ENCODE measurements around the gene SCRT2. TPM values are rescaled to one million over a fixed set of nuclear protein-coding genes. Genes with fewer than 3 reads are reported as not detected.

SCRT2 gene
- polyA plus RNA-seq, 1 donor from 2014 or later, result not detected

- Mint-ChIP-seq H3K4me3 (peak overlapping the region in 1 of 4 donors; percentile 34), H3K36me3 (no peaks in the 10 kb centered on the region), H3K4me1 (peaks cover 11 to 19% (median 14%) of the 10 kb centered on the region in 3 donors), H3K27me3 (peaks cover 23% of the 10 kb centered on the region), H3K9me3 (no peaks in the 10 kb centered on the region), H3K27ac (no peak overlapping the region)
Observed at GRCh38 chr20:655726-656624, 19.6 kb downstream of the SCRT2 start.

GRCh38 chr20:654417-654750 lies 21.2 kb downstream of the SCRT2 start:
- Mint-ChIP-seq H3K9me3 (no peaks in the 10 kb centered on the region), H3K36me3 (no peaks in the 10 kb centered on the region), H3K4me3 (peak overlapping the region; percentile 73 to 93 (median 80)), H3K27ac (no peak overlapping the region), H3K4me1 (peaks cover 14 to 21% (median 19%) of the 10 kb centered on the region in 3 donors), H3K27me3 (peaks cover 11% of the 10 kb centered on the region)

- peak overlapping the region; percentile 76 to 93 (median 85) for H3K4me3 Mint-ChIP-seq
- peaks cover 14 to 21% (median 20%) of the 10 kb centered on the region in 3 donors for H3K4me1 Mint-ChIP-seq
- H3K9me3 Mint-ChIP-seq, result no peaks in the 10 kb centered on the region
- no peaks in the 10 kb centered on the region for H3K36me3 Mint-ChIP-seq
- H3K27me3 Mint-ChIP-seq, result peaks cover 7% of the 10 kb centered on the region
- H3K27ac Mint-ChIP-seq, result peak overlapping the region in 1 of 3 donors; percentile 29
Observed at GRCh38 chr20:653590-654416, 21.8 kb downstream of the SCRT2 start.

- Mint-ChIP-seq H3K9me3 (no peaks in the 10 kb centered on the region), H3K4me1 (peaks cover 14 to 21% (median 20%) of the 10 kb centered on the region in 3 donors), H3K27ac (peak within 1 kb of the TSS in 1 of 3 donors; percentile 29), H3K27me3 (peaks cover 4% of the 10 kb centered on the region), H3K4me3 (peak within 1 kb of the TSS; percentile 83 to 94 (median 88)), H3K36me3 (no peaks in the 10 kb centered on the region)
Observed at GRCh38 chr20:653110-653589, 22.5 kb downstream of the SCRT2 start, which contains the start of gene SRXN1. SRXN1 (minus strand) TSS chr20:653200; CDS start chr20:653185, 15 bp downstream.

GRCh38 chr20:652615-653109 lies 22.9 kb downstream of the SCRT2 start:
- Mint-ChIP-seq H3K9me3 (peaks cover 0 to 1% (median 0%) of the 10 kb centered on the region in 3 donors), H3K36me3 (no peaks in the 10 kb centered on the region), H3K27me3 (peaks cover 2% of the 10 kb centered on the region), H3K27ac (no peak overlapping the region), H3K4me1 (peaks cover 12 to 21% (median 20%) of the 10 kb centered on the region in 3 donors), H3K4me3 (peak overlapping the region; percentile 83 to 94 (median 88))

- peaks cover 2% of the 10 kb centered on the region for H3K27me3 Mint-ChIP-seq
- H3K9me3 Mint-ChIP-seq, result peaks cover 0 to 1% (median 0%) of the 10 kb centered on the region in 3 donors
- H3K4me1 Mint-ChIP-seq, result peaks cover 11 to 21% (median 20%) of the 10 kb centered on the region in 3 donors
- peak overlapping the region in 1 of 3 donors; percentile 5 for H3K27ac Mint-ChIP-seq
- H3K4me3 Mint-ChIP-seq, result peak overlapping the region; percentile 83 to 94 (median 88)
- no peaks in the 10 kb centered on the region for H3K36me3 Mint-ChIP-seq
Observed at GRCh38 chr20:651713-652614, 23.6 kb downstream of the SCRT2 start.

GRCh38 chr20:650954-651353 lies 24.6 kb downstream of the SCRT2 start:
- H3K27me3 Mint-ChIP-seq, result peaks cover 2% of the 10 kb centered on the region
- H3K4me1 Mint-ChIP-seq, result peaks cover 11 to 21% (median 20%) of the 10 kb centered on the region in 3 donors
- no peak overlapping the region for H3K27ac Mint-ChIP-seq

GRCh38 chr20:650281-650680 lies 25.3 kb downstream of the SCRT2 start:
- Mint-ChIP-seq H3K36me3 (no peaks in the 10 kb centered on the region), H3K27ac (no peak overlapping the region), H3K4me1 (peaks cover 11 to 25% (median 24%) of the 10 kb centered on the region in 3 donors), H3K9me3 (peaks cover 0 to 1% (median 0%) of the 10 kb centered on the region in 3 donors), H3K4me3 (peak overlapping the region in 1 of 4 donors; percentile 83), H3K27me3 (peaks cover 2% of the 10 kb centered on the region)

More at GRCh38 chr20:650954-651353, 24.6 kb downstream of the SCRT2 start:
- peaks cover 0 to 1% (median 0%) of the 10 kb centered on the region in 3 donors for H3K9me3 Mint-ChIP-seq
- H3K4me3 Mint-ChIP-seq, result peak overlapping the region; percentile 48 to 83 (median 68)
- H3K36me3 Mint-ChIP-seq, result no peaks in the 10 kb centered on the region

- Mint-ChIP-seq H3K36me3 (no peaks in the 10 kb centered on the region), H3K27me3 (peaks cover 11% of the 10 kb centered on the region), H3K4me3 (no peak overlapping the region), H3K4me1 (peaks cover 6 to 22% (median 17%) of the 10 kb centered on the region in 3 donors), H3K9me3 (peaks cover 0 to 1% (median 0%) of the 10 kb centered on the region in 3 donors), H3K27ac (no peak overlapping the region)
Observed at GRCh38 chr20:647479-648019, 28.1 kb downstream of the SCRT2 start.

GRCh38 chr20:646868-647233 lies 28.8 kb downstream of the SCRT2 start:
- Mint-ChIP-seq H3K36me3 (no peaks in the 10 kb centered on the region), H3K27ac (no peak overlapping the region), H3K4me1 (peaks cover 6 to 15% (median 12%) of the 10 kb centered on the region in 3 donors), H3K9me3 (peaks cover 0 to 1% (median 0%) of the 10 kb centered on the region in 3 donors), H3K4me3 (no peak overlapping the region), H3K27me3 (peaks cover 11% of the 10 kb centered on the region)

- Mint-ChIP-seq H3K27ac (no peak overlapping the region), H3K4me3 (no peak overlapping the region), H3K36me3 (no peaks in the 10 kb centered on the region), H3K9me3 (peaks cover 0 to 1% (median 0%) of the 10 kb centered on the region in 3 donors), H3K4me1 (peaks cover 6 to 15% (median 9%) of the 10 kb centered on the region in 3 donors), H3K27me3 (peaks cover 14% of the 10 kb centered on the region)
Observed at GRCh38 chr20:646107-646867, 29.3 kb downstream of the SCRT2 start.

GRCh38 chr20:645318-646106 lies 30.1 kb downstream of the SCRT2 start:
- Mint-ChIP-seq H3K4me1 (peaks cover 0 to 14% (median 6%) of the 10 kb centered on the region in 3 donors), H3K4me3 (no peak overlapping the region), H3K9me3 (peaks cover 0 to 1% (median 0%) of the 10 kb centered on the region in 3 donors), H3K27me3 (peaks cover 14% of the 10 kb centered on the region), H3K27ac (no peak overlapping the region), H3K36me3 (no peaks in the 10 kb centered on the region)
